Ascending aorta (tissue), 2 donors: Measurements from ENCODE around the gene PCBP3. TPM values are rescaled to one million over a fixed set of nuclear protein-coding genes. Genes with fewer than 3 reads are reported as not detected.
A peak's percentile ranks its signal among the peaks of the same experiment; 100 is the strongest.

Source experiments
- DNase-seq, 2 donors: peaks; one replicate each; pipeline ENCODE4 v3.0.0-alpha.2; 2019; ENCODE audit warnings: low spot score in 2 of 2
- H3K27ac ChIP-seq, 2 donors: fragments of 200-600 bp; sonication (generic); one replicate each; pipeline ENCODE4 v1.5.1; 2016 to 2017; ENCODE audit warnings: mild to moderate bottlenecking in 1 of 2
- H3K27me3 ChIP-seq: fragments of 200-600 bp; sonication (generic); one replicate; pipeline ENCODE4 v1.5.1; 2017
- H3K36me3 ChIP-seq, 2 donors: fragments of 200-600 bp; sonication (generic); one replicate each; pipeline ENCODE4 v1.5.1; 2016
- H3K4me1 ChIP-seq, 2 donors: fragments of 200-600 bp; sonication (generic); one replicate each; pipeline ENCODE4 v1.5.1; 2016 to 2017; ENCODE audit warnings: mild to moderate bottlenecking in 1 of 2
- H3K4me3 ChIP-seq, 2 donors: fragments of 200-600 bp; sonication (generic); one replicate each; pipeline ENCODE4 v1.5.1; 2016 to 2017; ENCODE audit warnings: mild to moderate bottlenecking in 1 of 2
- H3K9me3 ChIP-seq, 2 donors: fragments of 200-600 bp; sonication (generic); one replicate each; pipeline ENCODE4 v1.5.1; 2016
- intact Hi-C: fragments of 100-400 bp; cut with DNase I; formaldehyde crosslinking; loops from one replicate; pipeline ENCODE4 v1.15.1; 2023
- total RNA-seq: library from RNA; depleted of rRNA; stranded (reverse); fragments of >200 nt; gene quantifications from one replicate; pipeline ENCODE4 v1.1.0, GENCODE V29; 2016
- TF ChIP-seq, protein P1 (sequence below), 3 experiments: fragments of 200-600 bp in 2 of 3; fragments of 450-650 bp in 1 of 3; sonication (generic) in 2 of 3; IDR thresholded peaks; one replicate each; pipeline ENCODE4 v1.5.1; 2016 to 2019; ENCODE audit warnings: antibody characterized with exemption in 3 of 3, mild to moderate bottlenecking in 1 of 3, moderate library complexity in 1 of 3

The PCBP3 gene
- total RNA-seq, 1 donor from 2014 or later: not detected

GRCh38 chr21:45820171-45821091, 176.9 kb downstream of the PCBP3 start:
- H3K9me3 ChIP-seq: no peaks in the 10 kb centered on the region
- intact Hi-C loops: loop anchor here (1.0 kb wide), 1 partner anchor 264 kb away; no protein-coding TSS in a partner anchor
- TF ChIP-seq, protein P1, sequence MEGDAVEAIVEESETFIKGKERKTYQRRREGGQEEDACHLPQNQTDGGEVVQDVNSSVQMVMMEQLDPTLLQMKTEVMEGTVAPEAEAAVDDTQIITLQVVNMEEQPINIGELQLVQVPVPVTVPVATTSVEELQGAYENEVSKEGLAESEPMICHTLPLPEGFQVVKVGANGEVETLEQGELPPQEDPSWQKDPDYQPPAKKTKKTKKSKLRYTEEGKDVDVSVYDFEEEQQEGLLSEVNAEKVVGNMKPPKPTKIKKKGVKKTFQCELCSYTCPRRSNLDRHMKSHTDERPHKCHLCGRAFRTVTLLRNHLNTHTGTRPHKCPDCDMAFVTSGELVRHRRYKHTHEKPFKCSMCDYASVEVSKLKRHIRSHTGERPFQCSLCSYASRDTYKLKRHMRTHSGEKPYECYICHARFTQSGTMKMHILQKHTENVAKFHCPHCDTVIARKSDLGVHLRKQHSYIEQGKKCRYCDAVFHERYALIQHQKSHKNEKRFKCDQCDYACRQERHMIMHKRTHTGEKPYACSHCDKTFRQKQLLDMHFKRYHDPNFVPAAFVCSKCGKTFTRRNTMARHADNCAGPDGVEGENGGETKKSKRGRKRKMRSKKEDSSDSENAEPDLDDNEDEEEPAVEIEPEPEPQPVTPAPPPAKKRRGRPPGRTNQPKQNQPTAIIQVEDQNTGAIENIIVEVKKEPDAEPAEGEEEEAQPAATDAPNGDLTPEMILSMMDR (IDR thresholded peaks at IDR 0.05): peak; percentile 73 to 82 (median 76)
- no peak overlapping the region for H3K27ac ChIP-seq
- no peaks in the 10 kb centered on the region for H3K27me3 ChIP-seq
- no peak overlapping the region for H3K4me3 ChIP-seq
- H3K36me3 ChIP-seq: no peaks in the 10 kb centered on the region
- H3K4me1 ChIP-seq: no peaks in the 10 kb centered on the region
- DNase-seq: peak in 1 of 2 donors; percentile 77

- no peaks in the 10 kb centered on the region for H3K9me3 ChIP-seq
- no peaks in the 10 kb centered on the region for H3K4me1 ChIP-seq
- no peaks in the 10 kb centered on the region for H3K27me3 ChIP-seq
- intact Hi-C loops: no loop called here
- H3K4me3 ChIP-seq: no peak overlapping the region
- TF ChIP-seq, protein P1 (IDR thresholded peaks at IDR 0.05): no peak
- H3K27ac ChIP-seq: no peak overlapping the region
- no peak for DNase-seq
- no peaks in the 10 kb centered on the region for H3K36me3 ChIP-seq
Observed at GRCh38 chr21:45821315-45821962, 177.9 kb downstream of the PCBP3 start.

- intact Hi-C loops: no loop called here
- H3K4me1 ChIP-seq: no peaks in the 10 kb centered on the region
- DNase-seq: no peak
- H3K36me3 ChIP-seq: no peaks in the 10 kb centered on the region
- no peaks in the 10 kb centered on the region for H3K27me3 ChIP-seq
- TF ChIP-seq, protein P1 (IDR thresholded peaks at IDR 0.05): no peak
- H3K27ac ChIP-seq: no peak overlapping the region
- H3K4me3 ChIP-seq: no peak overlapping the region
- no peaks in the 10 kb centered on the region for H3K9me3 ChIP-seq
Observed at GRCh38 chr21:45821998-45822397, 178.5 kb downstream of the PCBP3 start.

DNA sequence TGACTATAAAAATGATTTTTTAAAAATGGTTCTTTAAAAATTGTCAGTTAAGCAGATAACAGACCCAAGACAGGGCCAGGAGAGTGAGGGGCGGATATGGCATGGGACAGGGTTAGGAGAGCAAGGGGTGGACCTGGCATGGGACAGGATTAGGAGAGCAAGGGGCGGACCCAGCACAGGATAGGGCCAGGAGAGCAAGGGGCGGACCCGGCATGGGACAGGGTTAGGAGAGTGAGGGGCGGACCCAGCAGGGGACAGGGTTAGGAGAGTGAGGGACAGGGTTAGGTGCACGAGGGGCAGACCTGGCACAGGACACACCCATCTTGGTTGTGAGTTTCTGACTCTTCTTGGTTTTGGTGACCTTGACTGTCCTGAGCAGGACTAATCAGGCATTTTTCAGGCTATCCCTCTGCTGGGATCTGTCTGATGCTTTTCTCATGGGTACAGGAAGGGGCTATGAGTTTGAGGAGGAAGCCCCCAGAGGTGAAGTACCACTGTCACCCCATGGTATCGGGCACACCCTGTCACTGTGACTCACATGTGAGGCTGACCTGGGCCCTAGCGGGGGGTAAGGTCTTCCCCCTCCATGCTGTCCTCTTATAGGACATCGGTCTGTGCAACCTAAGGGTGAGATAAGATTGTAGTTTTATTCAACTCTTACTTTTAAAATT, 179.0 kb downstream of the PCBP3 start:
- Histone ChIP-seq H3K9me3 (no peaks in the 10 kb centered on the region), H3K4me3 (no peak overlapping the region), H3K27ac (no peak overlapping the region), H3K4me1 (no peaks in the 10 kb centered on the region), H3K36me3 (no peaks in the 10 kb centered on the region), H3K27me3 (no peaks in the 10 kb centered on the region)
- DNase-seq: no peak
- intact Hi-C loops: no loop called here
- TF ChIP-seq, protein P1 (IDR thresholded peaks at IDR 0.05): no peak

- TF ChIP-seq, protein P1 (IDR thresholded peaks at IDR 0.05): no peak
- no peak for DNase-seq
- intact Hi-C loops: no loop called here
- Histone ChIP-seq H3K36me3 (no peaks in the 10 kb centered on the region), H3K4me3 (no peak overlapping the region), H3K4me1 (no peaks in the 10 kb centered on the region), H3K27me3 (no peaks in the 10 kb centered on the region), H3K27ac (no peak overlapping the region), H3K9me3 (no peaks in the 10 kb centered on the region)
Observed at GRCh38 chr21:45823100-45823681, 179.7 kb downstream of the PCBP3 start.
